Omental fat pad (tissue), 4 donors: ENCODE measurements around the gene EDIL3. TPM values are rescaled to one million over a fixed set of nuclear protein-coding genes. Genes with fewer than 3 reads are reported as not detected.

Experiments used
- ATAC-seq: fragments of 150-250 bp; one replicate; pipeline ENCODE4 v1.9.1; 2016; ENCODE audit warnings: mild to moderate bottlenecking, moderate library complexity; ENCODE audit not compliant: low FRiP score
- DNase-seq: peaks from one replicate; pipeline ENCODE4 v3.0.0-alpha.2; 2019; ENCODE audit warnings: low spot score
- CTCF ChIP-seq, 3 donors: fragments of 450-650 bp; IDR thresholded peaks; one replicate each; pipeline ENCODE4 v1.5.1; 2016 to 2017; ENCODE audit warnings: antibody characterized with exemption in 3 of 3, mild to moderate bottlenecking in 3 of 3, moderate library complexity in 2 of 3
- total RNA-seq, 4 donors: library from RNA; depleted of rRNA; stranded (reverse); fragments of >200 nt; gene quantifications; one replicate each; pipeline ENCODE4 v1.1.0, GENCODE V29; 2016

The EDIL3 gene
- total RNA-seq, 4 donors from 2014 or later, result 2.3 to 22.4 (median 4.2) TPM

DNA sequence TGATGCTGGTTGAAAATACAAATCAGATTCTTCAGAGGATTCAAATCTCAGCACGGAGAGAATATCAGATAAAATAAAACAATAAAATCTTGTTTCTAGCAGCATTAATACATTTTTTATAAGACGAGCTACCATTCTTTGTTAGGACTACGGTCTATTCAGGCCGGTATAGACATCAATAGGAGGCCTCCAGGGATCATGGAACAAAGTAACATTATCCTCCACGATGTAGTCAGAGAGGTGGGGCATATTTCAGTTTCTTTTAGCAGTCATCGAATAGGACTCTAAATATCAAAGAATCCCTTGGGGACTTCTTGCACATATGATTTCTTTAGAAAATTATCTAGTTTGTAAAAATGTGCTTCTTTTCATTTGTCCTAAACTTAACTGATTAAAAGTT is 438.2 kb downstream of the EDIL3 start:
- DNase-seq (no peak), ATAC-seq (no peak)
- TF ChIP-seq CTCF (IDR thresholded peaks at IDR 0.05), result no peak

DNA sequence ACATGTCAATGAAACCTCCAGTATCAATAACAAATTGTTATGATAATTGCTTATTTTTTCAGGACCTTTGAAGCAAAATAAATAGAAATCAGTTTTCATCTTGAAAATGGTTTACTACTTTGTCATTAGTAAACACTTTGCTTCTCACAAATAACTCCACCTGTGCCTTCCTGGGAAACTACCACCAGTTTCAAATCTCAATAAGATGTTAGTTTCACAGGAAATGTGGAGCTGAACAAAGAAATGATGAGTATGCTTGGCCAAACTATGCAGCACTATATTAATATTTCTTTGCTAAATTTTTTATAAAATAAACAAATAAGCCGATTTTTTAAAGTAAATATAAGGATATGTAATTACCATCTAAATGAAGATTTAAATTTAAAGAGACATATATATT is 442.5 kb downstream of the EDIL3 start:
- DNase-seq (no peak), ATAC-seq (no peak)
- TF ChIP-seq CTCF (IDR thresholded peaks at IDR 0.05), result no peak

DNA sequence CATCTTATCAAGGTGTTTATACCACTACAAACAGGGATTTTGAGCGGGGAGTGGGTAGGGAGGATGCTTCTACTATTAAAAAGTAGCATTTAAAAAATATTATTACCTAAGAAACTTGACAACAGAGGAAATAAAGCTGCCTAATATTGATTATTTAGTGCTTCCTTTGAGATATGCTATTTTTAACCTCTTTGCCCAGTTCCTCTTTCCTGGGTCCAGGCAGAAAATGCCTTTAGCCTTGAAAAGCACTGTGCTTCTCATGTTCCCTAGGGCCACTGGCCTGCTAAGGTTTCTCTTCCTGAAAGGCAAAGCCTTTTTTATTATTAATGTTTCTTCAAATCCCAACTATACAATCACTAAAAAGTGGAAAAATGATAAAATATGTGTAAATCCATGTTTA is 446.8 kb downstream of the EDIL3 start:
- no peak for TF ChIP-seq CTCF (IDR thresholded peaks at IDR 0.05)
- no peak for ATAC-seq
- DNase-seq, result no peak

- no peak for TF ChIP-seq CTCF (IDR thresholded peaks at IDR 0.05)
- ATAC-seq (no peak), DNase-seq (no peak)
Measured at GRCh38 chr5:83931969-83932368, 452.7 kb downstream of the EDIL3 start.

DNA sequence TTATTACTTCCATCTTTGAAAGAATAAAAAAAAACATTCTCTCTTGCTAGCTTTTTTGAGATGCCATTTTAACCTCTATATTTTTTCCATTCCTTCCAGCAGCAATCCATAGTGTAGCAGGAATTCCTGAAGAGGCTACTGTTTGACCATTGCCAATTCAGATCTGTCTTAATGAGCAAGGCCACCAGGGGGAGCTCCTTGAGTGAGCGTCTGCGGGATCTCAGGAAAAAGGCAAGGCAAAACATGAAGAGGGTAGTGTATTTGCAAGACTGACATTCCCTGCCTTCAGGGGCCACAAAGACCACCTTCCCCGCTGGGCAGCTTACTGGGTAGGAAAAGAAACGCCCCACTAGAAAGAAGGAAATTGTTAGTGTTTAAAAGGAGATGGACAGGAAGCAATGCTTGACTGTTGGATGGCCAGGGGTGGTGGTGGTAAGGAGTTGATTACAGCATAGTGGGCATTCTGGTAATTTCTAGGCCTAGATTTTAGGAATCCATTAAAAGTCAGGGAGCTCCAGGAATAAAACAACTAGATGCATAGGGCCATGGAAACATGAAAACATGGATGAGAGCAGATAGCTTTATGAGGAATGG is 457.4 kb downstream of the EDIL3 start:
- no peak for ATAC-seq
- peak; percentile 58 for DNase-seq
- peak in 1 of 3 donors; percentile 16 for TF ChIP-seq CTCF (IDR thresholded peaks at IDR 0.05)

DNA sequence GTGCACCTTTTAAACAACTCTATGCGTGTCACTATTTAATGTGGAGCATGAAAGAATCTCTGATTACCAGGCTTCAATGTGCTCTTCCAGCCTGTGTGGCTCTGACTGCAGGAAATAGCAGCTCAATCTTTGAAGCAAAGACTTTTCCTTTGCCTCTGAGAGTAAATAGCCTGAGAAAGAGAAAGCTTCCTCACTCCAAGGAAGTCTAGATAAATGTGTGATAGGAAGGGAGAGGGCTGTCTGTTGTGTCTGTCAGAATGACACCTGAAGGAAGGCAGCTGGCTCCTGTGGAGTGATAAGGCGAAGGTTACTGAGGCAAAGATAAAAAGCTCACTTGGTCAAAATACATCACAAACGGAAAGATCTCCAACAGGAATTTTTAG is 458.7 kb downstream of the EDIL3 start:
- no peak for DNase-seq

More for the DNA sequence above, 458.7 kb downstream of the EDIL3 start:
- no peak for TF ChIP-seq CTCF (IDR thresholded peaks at IDR 0.05)
- no peak for ATAC-seq
